Femur (tissue), 1 donor: ENCODE data around the gene PLEKHB2.
A peak's percentile ranks its signal among the peaks of the same experiment; 100 is the strongest.
"Not testable (repeated sequence)": the region's sequence is repeated elsewhere in the genome, so short reads cannot be mapped to it uniquely, and the experiment has no call there.

Source experiments
- DNase-seq: peaks from one replicate; pipeline ENCODE4 v3.0.0-alpha.2; 2017

The PLEKHB2 gene, protein sequence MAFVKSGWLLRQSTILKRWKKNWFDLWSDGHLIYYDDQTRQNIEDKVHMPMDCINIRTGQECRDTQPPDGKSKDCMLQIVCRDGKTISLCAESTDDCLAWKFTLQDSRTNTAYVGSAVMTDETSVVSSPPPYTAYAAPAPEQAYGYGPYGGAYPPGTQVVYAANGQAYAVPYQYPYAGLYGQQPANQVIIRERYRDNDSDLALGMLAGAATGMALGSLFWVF

DNA sequence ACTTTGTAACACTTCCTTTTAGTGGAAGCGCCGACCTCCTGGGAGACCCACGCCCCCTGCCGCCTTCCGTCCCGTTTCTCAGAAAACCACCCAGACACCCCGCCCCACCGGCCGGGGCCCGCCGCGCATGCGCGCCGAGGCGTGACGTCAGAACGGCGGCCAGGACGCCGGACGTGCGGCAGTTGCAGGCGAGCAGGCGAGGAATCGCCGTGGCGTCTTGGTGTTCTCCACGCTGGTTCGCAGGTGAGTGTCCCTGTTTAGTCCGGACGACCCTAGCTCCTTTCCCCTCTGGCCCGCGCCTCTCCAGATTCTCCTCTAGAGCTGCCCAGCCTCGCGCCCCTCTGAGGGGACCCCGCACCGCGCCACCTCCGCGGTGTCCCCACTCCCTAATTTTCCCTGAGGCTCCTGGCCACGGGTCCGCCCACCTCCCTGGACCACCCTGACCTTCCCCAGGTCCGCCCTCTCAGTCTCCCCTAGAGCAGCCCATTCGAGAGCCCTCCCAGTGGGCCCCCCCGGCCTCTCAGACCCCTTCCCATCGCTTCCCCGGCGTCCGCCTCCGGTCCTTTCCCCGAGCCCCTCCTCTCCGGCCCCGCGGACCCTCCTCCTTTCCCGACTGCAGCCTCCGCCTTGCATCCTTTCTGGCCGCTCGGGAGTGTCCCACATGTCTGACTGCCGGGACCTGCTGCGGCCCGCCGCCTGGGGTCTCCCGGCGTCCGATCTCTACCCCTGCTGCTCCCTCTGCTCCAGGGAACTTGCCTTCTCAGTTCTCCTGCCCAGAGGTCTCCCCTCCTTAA is at the start of gene PLEKHB2:
Gene PLEKHB2, plus strand, starts transcription at position 181 of the 794 bp plus-strand sequence. CDS start 15,606 bp downstream, outside the sequence.
- peak; percentile 96 for DNase-seq

DNA sequence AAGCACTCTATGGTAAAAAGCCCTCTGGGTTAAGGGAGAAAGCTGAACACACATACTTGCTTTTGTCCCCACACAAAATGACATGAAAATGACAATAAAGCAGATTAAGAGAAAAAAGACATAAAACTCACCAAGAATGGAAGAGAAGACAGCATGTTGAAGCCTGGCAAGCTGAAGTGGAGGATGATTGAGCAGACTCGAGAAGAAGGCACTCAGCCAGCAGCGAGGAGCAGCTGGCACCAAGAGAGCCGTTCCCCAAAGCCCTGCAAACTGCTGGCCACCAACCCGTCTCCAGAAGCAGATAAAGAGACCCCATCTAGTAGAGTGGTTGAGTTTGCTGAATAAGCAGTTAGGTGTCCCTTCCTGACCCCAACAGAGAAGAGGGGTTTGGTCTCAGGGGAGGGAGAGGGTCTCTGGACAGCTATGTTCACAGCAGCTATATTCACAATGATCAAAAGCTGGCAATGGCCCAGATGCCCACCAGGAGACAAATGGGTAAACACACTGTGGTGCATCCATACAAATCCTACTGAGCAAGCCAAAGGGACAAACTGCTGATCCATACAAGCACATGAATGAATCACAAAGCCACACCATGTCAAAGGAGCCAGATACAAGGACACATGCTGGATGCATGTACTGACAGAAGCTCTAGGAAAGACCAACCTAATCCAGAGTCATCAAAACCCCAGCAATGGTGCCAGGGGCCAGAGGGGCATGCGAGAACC is 48.8 kb upstream of the PLEKHB2 start:
- no peak for DNase-seq

DNA sequence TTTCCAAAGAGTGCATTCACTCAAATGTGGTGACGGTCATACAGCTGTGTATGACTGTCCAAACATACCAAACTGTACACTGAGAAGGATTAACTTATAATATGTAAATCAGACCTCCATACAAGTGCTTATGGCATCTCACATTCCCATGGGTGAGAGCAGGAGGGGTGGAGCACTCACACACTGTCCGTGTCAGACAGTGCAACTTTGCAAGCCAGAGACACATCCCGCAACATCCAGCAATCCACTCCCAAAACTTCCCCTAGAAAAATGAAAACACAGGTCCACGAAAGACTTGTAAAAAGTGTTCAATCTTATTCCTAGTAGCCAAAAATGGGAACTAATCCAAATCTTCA is 48.2 kb upstream of the PLEKHB2 start:
- DNase-seq: no peak

DNA sequence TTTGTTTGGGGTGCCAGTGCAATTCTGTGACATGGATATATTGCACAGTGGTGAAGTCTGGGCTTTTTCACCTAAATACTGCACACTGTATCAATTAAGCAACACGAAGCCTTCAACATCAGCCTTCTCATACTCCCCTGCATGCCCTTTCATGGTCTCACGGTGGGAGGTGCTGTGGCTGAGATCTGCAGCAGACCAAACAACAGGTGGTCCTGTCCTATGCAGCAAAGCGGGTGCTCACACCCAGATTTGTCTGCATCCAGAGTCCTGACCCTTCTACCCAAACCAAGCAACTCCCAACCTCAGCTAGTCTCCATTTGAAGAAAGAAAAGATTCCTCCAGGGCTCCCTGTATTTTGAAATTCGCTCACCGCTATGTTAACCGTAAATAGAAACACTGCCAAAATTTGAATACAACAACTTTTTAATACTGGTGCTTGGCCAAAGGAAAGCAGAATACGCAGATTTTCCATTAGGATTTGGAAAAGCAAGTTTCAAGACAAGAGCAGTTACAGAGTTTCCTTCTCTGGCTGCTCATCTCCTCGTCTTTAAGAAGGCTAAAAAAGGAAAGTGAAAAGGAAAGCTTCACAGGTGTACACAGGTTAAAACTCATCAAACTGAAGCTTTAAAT is 46.8 kb upstream of the PLEKHB2 start:
- DNase-seq: no peak

DNA sequence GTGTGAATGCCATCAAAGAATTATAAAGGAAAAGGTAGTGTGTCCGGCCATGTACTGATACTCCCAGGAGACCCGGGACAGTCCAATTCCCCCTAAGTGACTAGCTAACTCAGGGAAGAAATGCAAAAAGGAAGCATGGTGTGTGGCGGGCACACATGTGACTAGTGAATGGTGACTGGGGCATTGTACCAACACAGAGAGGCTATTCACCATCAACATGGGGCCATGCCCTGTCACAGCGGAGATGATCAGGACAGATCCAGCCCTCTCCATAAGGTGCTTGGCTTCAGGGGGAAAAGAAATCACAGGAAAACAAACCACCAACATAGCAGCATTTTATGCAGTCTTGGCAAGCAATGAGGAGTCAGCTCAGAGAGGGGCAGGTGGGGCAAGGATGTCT is 46.2 kb upstream of the PLEKHB2 start:
- DNase-seq: no peak

DNA sequence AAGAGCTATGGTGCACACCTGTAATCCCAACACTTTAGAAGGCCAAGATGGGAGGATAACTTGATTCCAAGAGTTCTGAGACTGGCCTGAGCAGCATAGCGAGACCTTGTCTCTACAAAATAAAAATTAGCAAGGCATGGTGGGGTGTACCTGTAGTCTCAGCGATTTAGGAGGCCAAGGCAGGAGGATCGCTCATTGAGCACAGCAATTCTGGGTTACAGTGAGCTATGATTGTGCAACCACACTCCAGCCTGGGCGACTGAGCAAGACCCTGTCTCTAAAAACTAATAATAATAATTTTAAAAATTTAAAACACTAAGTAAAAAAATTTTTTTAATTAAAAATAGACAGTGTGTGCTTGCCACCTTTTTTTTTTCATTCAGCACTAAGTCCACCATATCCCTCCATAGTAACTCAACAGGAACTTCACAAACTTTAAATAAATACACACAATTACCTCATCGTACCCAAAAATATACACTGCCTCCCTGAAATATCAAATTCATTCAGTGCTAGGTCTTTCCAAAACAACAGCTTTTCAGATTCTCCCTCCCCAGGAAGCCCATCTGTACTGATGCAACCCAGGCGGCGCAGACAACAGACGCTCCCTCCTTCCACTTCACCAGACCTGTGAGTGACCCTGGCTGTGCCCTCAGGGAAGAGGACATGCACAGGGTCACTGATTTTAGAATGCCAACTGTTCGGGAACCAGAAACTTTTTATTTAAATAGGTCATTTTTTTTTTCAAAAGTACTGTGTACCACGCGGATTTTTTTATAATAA is 41.4 kb upstream of the PLEKHB2 start:
- DNase-seq: no peak

DNA sequence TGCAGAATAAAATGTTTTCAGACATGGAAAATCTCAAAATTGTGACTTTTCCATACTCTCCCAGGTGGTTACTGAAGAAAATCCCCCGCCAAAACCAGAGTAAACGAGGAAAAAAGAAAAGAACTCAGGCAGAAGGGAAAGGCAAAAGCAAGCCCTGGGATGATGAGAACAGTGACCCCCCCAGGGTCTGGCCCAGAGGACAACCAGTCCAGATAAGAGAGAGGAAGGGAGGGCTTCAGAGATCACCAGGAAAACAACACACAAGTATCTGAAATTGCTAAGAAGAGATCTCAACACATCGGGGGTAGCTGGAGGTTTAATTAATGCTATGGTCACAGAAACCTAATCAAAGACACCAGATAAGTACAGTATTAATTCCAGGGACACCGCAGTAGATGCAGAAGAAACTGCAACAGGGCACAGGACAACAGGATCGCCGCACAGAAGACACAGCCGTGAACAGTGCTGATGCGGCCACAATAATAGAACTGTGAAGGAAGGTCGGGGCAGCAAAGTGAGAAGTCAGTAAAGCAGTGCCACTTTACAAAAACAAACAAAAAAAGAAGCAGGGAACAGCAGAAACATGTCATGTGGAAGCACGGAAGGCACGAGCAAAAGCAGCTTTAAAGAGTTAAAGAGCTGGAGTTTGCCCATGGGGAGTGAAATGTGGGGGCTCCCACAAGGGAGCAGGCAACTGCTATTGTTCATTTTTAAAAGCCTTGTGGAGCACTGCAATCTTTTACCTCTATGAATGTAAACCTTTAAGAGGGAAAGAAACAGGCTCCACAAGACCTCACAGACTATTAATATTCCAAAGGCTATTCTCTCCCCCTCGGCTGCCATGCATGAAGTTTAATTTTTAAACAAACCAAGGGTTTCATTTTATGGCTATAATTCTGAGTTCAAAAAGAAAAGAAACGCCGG is 40.3 kb upstream of the PLEKHB2 start:
- DNase-seq: no peak

DNA sequence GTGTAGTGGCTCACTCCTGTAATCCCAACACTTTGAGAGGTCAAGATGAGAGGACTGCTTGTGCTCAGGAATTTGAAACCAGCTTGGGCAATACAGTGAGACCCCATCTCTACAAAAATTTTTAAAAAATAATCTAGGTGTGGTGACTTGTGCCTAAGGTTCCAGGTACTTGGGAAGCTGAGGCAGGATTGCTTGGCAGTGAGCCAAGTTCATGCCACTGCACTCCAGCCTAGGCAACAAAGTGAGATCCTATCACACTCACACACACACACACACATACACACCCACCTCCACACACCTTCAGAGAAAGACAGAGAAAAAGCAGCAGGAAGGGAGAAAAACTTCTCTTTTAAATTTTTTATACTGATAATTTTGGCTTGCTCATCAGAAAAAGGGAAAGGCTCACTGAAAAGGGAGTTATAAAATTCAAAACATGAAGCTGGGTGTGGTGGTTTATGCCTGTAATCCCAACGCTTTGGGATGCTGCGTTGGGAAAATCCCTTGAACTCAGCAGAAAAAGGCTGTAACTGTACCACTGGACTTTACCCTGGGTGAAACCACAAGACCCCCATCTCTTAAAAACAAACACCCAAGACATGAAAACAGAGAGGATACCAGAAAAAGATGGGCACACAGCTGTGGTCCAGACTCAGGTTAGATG is 37.5 kb upstream of the PLEKHB2 start:
- no peak for DNase-seq

DNA sequence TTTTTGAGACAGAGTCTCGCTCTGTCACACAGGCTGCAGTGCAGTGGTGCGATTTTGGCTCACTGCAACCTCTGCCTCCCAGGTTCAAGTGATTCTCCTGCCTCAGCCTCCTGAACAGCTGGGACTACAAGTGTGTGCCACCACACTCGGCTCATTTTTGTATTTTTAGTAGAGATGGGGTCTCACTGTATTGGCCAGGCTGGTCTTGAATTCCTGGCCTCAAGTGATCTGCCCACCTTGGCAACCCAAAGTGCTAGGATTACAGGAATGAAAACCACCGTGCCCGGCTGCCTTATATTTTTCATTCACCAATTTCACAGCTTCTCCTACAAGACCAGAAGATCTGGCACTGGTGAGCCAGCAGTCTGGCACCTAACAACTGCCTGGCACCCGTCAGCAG is 37.0 kb upstream of the PLEKHB2 start:
- DNase-seq: not testable (repeated sequence)

DNA sequence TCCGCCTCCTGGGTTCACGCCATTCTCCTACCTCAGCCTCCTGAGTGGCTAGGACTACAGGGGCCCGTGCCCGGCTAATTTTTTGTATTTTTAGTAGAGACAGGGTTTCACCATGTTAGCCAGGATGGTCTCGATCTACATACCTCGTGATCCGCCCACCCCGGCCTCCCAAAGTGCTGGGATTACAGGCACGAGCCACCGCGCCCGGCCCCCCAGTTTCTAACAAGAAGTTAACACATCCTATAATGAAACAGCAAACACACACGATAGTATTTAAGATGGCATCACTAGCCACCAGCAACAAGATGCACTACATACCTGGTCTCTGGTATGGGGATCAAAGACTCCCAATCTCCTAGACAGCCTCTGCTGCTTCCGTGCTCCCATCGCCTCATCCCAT is 29.6 kb upstream of the PLEKHB2 start:
- DNase-seq: not testable (repeated sequence)

DNA sequence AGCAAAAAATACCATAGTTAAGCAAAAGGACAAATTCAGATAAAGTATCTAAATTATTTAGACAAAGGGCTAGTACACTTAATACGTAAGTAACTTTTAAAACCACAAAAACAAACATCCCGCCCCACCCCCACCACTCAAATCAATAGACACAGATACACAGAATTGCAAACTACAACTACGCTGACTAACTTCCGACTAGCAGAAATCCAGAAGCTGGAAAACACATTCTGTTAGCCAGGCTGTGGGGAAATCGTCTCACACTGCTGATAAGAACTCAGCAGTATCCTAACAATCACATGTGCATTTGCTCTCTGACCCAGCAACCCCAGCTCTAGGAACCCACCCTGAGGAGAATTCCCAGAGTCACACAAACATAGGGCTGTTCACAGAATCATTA is 28.4 kb upstream of the PLEKHB2 start:
- DNase-seq: no peak

DNA sequence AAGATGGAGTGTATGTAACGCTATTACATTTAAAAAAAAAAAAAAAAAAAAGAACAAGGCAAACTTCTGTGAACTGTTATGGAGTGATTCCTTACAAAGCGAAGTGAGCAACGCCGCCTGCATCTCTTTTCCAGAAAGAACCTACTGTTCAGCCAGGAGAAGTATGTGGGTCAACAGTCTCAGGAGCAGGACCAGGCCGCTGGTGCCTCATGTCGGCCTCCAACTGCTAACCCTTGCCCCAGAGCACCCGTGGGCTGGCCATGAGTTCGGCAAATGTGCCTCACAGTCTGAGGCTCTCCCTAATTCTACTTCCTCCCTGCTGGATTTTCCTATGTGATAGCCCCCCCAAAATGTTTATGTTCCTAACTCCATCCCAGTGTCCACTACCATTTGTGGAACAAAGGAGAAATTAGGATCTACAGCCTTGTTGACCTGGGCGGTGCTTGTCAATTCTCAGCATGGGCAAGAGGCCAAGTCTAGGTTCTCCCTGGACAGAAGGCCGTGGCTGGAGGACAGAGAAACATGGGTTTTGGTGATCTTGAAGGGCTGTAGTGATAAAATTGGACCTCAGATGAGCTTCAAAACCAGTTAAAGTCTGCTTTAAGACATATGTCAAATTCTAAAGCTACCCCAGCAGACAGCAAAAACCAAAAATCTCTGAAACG is 27.8 kb upstream of the PLEKHB2 start:
- no peak for DNase-seq

DNA sequence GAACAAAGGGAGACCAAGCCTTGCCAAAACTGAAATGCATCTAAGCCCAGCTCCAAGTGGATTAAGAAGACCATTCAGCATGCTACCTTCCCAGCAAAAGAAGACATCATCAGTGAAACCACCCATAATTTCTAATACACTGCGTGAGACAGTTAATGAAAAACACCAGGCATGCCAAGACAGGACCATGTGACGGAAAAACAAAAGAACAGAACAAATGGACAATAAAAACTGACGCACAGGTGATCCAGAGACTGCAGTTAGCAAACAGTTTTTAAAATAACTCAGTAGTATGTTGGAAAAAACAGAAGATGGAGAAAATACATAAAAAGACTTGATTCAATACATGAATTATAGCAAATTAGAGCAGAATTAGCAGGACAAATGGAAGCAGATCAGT is 27.2 kb upstream of the PLEKHB2 start:
- no peak for DNase-seq

DNA sequence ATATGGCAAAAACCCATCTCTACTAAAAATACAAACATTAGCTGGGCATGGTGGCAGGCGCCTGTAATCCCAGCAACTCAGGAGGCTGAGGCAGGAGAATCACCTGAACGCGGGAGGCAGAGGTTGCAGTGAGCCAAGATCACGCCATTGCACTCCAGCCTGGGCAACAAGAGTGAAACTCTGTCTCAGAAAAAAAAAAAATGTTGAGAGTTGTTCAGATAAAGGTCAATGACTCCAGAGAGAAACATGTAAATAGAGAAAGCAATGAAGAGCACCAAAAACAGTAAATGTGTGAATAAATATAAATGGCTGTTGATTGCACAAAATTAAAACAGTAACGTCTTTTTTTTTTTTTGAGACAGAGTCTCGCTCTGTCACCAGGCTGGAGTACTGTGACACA is 25.2 kb upstream of the PLEKHB2 start:
- not testable (repeated sequence) for DNase-seq

DNA sequence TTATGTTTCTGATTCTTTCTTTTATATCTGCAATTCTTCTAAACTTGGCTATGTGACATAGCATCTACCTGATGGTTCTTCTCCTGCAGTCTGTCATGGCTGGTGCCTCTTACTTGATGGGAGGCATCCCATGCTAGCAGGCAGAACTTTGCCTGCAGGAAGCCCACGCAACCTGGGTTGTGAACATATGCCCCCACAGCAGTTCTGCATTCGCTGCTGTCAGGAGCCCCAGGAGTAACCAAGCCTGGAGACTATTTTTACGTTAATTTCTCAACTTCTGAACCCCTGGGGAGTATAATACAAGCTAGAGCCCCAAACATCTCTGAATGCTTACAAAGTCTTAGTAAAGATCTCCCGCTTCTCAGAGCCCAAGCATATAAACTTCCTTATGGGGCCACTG is 23.9 kb upstream of the PLEKHB2 start:
- DNase-seq: no peak

DNA sequence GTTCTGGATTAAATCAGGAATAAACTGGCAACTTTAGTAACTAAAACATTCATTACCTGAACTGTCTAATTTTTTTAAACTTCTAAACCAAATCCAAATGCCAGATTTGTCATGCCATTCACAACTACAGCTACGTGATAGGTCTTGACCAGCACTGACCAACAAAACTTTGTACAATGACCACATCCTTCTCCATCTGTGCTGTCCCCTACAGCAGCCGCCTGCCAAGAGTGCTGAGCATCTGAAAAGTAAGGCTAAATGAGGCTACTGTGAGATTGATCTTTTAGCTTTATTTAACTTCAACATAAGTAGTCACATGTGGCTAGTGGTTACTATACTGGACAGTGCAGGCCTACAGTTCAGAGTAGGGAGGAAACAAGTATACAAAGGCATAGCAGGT is 19.5 kb upstream of the PLEKHB2 start:
- no peak for DNase-seq

DNA sequence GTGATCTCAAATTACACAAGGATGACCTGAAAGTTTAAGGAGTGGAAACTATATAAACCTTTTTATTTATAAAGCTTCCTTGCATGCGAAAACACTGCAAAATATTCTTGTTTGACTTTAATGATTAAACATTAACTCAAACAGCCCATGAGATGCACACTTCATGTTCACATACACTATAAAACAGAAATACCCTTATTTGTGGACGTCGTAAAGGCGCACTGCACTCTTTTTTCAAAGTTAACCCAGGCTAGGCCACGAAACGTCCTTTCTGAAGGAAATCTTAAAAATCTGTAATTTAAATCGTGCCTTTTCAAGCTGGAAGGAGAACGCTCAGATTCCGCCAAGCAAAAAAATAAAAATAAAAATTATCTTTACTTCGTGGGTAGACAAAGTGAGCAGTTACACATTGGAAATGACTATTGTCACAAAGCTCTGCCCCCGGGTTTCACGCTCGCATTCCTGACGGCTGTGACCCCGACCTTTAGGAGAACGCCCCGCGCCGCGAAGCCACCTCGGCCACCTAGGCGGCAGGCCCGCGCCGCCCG is 12.6 kb upstream of the PLEKHB2 start:
- DNase-seq: no peak

DNA sequence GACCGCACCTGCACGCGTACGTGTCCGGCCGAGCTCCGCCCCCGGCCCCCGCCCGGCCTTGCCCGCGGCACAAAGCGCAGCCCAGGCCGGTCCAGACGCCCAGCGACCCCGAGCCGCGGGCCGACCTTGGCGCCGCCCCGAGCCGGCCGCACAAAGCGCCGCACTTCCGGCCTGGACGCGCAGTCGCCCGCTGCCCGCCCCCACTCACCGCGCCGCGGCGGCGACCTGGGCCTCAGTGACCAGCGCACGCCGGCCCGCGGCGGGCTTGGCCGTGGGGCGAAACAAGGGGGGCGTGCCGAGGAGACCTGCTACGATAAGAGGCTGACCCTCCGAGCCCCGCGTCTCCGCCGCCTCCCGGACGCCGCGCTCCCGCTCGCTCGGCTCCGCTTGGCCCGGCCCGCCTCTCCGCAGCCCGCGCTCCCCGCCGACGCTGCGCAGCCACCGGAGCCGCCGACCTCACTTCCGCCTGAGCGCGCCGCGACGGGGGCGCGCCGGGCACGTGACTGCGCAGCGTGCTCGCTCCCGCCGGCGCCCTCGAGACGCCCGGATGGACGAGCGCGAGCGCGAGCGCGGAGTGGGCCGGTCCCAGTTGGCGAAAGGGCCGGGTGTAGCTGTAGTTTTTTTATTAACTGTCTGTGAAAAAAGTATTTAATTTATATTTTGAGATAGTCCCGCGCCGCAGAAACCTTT is 12.0 kb upstream of the PLEKHB2 start, which contains the start of gene FAM168B:
Gene FAM168B, minus strand, starts transcription at position 455 of the 690 bp plus-strand sequence. CDS start 10,814 bp downstream, outside the sequence.
- peak; percentile 93 for DNase-seq
